ENCODE results near the gene RAMP3.

RAMP3 gene

GRCh38 chr7:45184326-45185027, 26.9 kb downstream of the RAMP3 start:
- H3K27me3 ChIP-seq (ENCODE audit: insufficient read depth, low read depth) = 0 out of 2 replicates have a peak, but pooled peaks cover 2% of the 10 kb centered on the region
- H3K79me2 ChIP-seq (ENCODE audit: insufficient read depth, low read depth) = no peaks in the 10 kb centered on the region
- H3K27ac ChIP-seq = no peak overlapping the region
- H3K4me1 ChIP-seq (ENCODE audit: low read depth, poor library complexity, severe bottlenecking) = no peaks in the 10 kb centered on the region
- H3K4me2 ChIP-seq = no peak overlapping the region
- no peak overlapping the region for H3K4me3 ChIP-seq (IDR thresholded peaks at IDR 0.05; ENCODE audit: insufficient read depth, low read depth, low read length)
- TF ChIP-seq CTCF (conservative IDR thresholded peaks at IDR 0.05; ENCODE audit: low read depth, low read length) = no peak
- H3K9ac ChIP-seq = no peak overlapping the region
- H4K20me1 ChIP-seq (ENCODE audit: insufficient read depth) = no peaks in the 10 kb centered on the region
- no peaks in the 10 kb centered on the region for H3K36me3 ChIP-seq (ENCODE audit: insufficient read depth)
- no peak overlapping the region for H2AFZ ChIP-seq (ENCODE audit: low read depth)

- Histone ChIP-seq H3K4me2 (no peak overlapping the region), H3K4me3 (IDR thresholded peaks at IDR 0.05; ENCODE audit: insufficient read depth, low read depth, low read length) (no peak overlapping the region), H3K9ac (no peak overlapping the region), H3K36me3 (ENCODE audit: insufficient read depth) (no peaks in the 10 kb centered on the region), H3K27ac (no peak overlapping the region), H3K27me3 (ENCODE audit: insufficient read depth, low read depth) (no peaks in the 10 kb centered on the region), H3K79me2 (ENCODE audit: insufficient read depth, low read depth) (no peaks in the 10 kb centered on the region), H4K20me1 (ENCODE audit: insufficient read depth) (no peaks in the 10 kb centered on the region), H2AFZ (ENCODE audit: low read depth) (no peak overlapping the region), H3K4me1 (ENCODE audit: low read depth, poor library complexity, severe bottlenecking) (no peaks in the 10 kb centered on the region)
- TF ChIP-seq CTCF (conservative IDR thresholded peaks at IDR 0.05; ENCODE audit: low read depth, low read length) = no peak
Measured at GRCh38 chr7:45185028-45185863, 27.7 kb downstream of the RAMP3 start.

DNA sequence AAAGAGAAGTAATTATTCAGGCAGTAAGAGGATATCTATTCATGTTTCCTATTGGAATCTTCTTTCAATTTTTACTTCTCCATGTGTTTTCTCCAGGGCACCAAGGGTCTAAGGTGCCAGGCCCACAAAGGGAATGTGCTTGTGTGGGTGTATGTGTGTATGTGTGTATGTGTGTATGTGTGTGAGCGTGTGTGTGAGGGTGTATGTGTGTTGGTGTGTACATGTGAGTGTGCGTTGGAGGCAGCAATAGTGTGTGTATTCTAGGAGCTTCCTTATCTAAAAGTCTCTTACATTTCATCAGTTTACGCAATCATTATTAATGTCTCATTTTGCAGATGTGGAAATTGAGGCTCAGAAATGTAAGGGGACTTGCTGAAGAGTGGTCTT, 28.3 kb downstream of the RAMP3 start:
- TF ChIP-seq CTCF (conservative IDR thresholded peaks at IDR 0.05; ENCODE audit: low read depth, low read length) = no peak
- no peak overlapping the region for H2AFZ ChIP-seq (ENCODE audit: low read depth)
- no peak overlapping the region for H3K4me3 ChIP-seq (IDR thresholded peaks at IDR 0.05; ENCODE audit: insufficient read depth, low read depth, low read length)
- no peak overlapping the region for H3K27ac ChIP-seq
- no peaks in the 10 kb centered on the region for H3K4me1 ChIP-seq (ENCODE audit: low read depth, poor library complexity, severe bottlenecking)
- H3K79me2 ChIP-seq (ENCODE audit: insufficient read depth, low read depth) = no peaks in the 10 kb centered on the region
- no peaks in the 10 kb centered on the region for H3K36me3 ChIP-seq (ENCODE audit: insufficient read depth)
- H3K4me2 ChIP-seq = no peak overlapping the region
- H4K20me1 ChIP-seq (ENCODE audit: insufficient read depth) = no peaks in the 10 kb centered on the region
- no peaks in the 10 kb centered on the region for H3K27me3 ChIP-seq (ENCODE audit: insufficient read depth, low read depth)
- no peak overlapping the region for H3K9ac ChIP-seq

- H2AFZ ChIP-seq (ENCODE audit: low read depth) = no peak overlapping the region
- no peaks in the 10 kb centered on the region for H4K20me1 ChIP-seq (ENCODE audit: insufficient read depth)
- H3K4me3 ChIP-seq (IDR thresholded peaks at IDR 0.05; ENCODE audit: insufficient read depth, low read depth, low read length) = no peak overlapping the region
- H3K79me2 ChIP-seq (ENCODE audit: insufficient read depth, low read depth) = no peaks in the 10 kb centered on the region
- H3K36me3 ChIP-seq (ENCODE audit: insufficient read depth) = no peaks in the 10 kb centered on the region
- H3K27ac ChIP-seq = no peak overlapping the region
- no peaks in the 10 kb centered on the region for H3K27me3 ChIP-seq (ENCODE audit: insufficient read depth, low read depth)
- H3K4me1 ChIP-seq (ENCODE audit: low read depth, poor library complexity, severe bottlenecking) = no peaks in the 10 kb centered on the region
- TF ChIP-seq CTCF (conservative IDR thresholded peaks at IDR 0.05; ENCODE audit: low read depth, low read length) = no peak
- H3K9ac ChIP-seq = no peak overlapping the region
- no peak overlapping the region for H3K4me2 ChIP-seq
Measured at GRCh38 chr7:45186261-45186813, 28.7 kb downstream of the RAMP3 start.
